ENCODE results near the gene SH3PXD2A.

The SH3PXD2A gene

DNA sequence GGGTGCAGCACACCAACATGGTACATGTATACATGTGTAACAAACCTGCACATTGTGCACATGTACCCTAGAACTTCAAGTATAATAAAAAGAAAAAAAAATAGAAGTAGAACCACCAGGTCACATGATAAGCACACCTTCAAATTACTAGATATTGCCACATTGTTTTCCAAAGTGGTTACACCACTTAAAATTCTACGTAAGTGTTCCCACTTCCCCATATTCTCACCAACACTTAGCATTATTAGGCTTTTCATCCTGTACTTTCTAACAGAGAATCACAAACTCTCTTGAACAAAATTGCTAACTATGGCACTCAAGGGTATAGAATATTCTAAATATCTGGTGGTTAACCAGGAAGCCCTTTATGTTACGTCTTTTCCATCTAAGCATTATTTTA is 22.6 kb downstream of the SH3PXD2A start:
- no peak overlapping the region for H3K4me3 ChIP-seq (ENCODE audit: low read depth, low read length)

DNA sequence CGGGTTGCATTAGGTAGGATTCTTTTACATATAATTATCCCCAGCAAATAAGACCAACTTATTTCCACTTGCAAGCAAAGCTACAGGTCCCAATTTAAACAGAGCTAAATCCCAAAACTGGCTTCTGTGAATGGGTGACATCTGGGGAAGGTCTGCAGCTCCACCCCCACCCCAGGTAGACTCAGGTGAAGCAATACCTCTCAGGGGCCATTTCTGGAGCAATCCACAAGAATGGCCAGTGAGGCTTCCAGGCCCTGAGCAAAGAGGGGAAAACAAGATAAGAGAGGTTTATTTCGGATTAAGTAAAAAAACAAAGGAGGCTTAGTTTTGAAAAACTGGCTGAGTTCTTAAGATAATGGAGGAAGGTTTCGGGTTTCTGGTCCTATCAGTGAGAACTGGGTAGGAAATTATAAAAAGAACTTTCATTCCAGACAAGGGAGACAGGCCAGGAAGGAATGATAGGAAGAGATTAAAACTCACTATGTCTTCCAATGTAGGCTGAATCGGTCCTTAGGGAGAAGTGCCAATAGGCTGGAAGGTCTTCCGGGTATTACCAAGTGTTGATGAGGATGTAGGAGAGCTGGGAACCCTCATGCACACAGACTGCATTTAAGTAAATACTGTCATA is 25.4 kb downstream of the SH3PXD2A start:
- Histone ChIP-seq H3K4me2 (ENCODE audit: low read length) (no peak overlapping the region), H3K27ac (ENCODE audit: low read depth, low read length) (no peak overlapping the region), H3K4me1 (ENCODE audit: control insufficient read depth in 1 of 2, insufficient read depth in 2 of 2, low read length in 2 of 2) (peaks cover 5 to 7% of the 10 kb centered on the region in 2 experiments), H3K9ac (ENCODE audit: low read length) (no peak overlapping the region), H2BK5ac (ENCODE audit: low read depth, low read length, poor library complexity) (no peak overlapping the region), H4K91ac (ENCODE audit: low read depth, low read length) (no peak overlapping the region), H4K12ac (ENCODE audit: low read depth, low read length) (no peak overlapping the region), H3K79me1 (ENCODE audit: low read length) (peaks cover 2% of the 10 kb centered on the region), H3K27me3 (ENCODE audit: insufficient read depth, low read length) (no peaks in the 10 kb centered on the region), H3K36me3 (ENCODE audit: control insufficient read depth in 1 of 2, insufficient read depth in 2 of 2, low read length in 2 of 2) (no peaks in the 10 kb centered on the region), H3K4me3 (ENCODE audit: low read depth, low read length) (no peak overlapping the region), H3K79me2 (ENCODE audit: control insufficient read depth, insufficient read depth, low read length, poor library complexity) (no peaks in the 10 kb centered on the region), H2AFZ (ENCODE audit: insufficient read depth, low read length, poor library complexity) (no peak overlapping the region), H3K18ac (ENCODE audit: low read length) (no peak overlapping the region), H3K4ac (ENCODE audit: low read depth, low read length) (no peak overlapping the region), H2BK12ac (ENCODE audit: low read length) (no peak overlapping the region), H3K9me3 (ENCODE audit: insufficient read depth, low read depth, low read length) (no peaks in the 10 kb centered on the region), H2AK5ac (ENCODE audit: low read length) (no peak overlapping the region), H3K23ac (ENCODE audit: low read length) (no peak overlapping the region), H2BK120ac (ENCODE audit: insufficient read depth, low read length, poor library complexity) (no peak overlapping the region), H3K14ac (ENCODE audit: low read length) (no peak overlapping the region), H4K8ac (ENCODE audit: low read depth, low read length) (no peak overlapping the region)
- no peak for DNase-seq
- WGBS (ENCODE audit: extremely low coverage, insufficient coverage, insufficient read length): no CpG with 5 or more reads among the region's 5 CpGs

More for the DNA sequence above, 22.6 kb downstream of the SH3PXD2A start:
- no peak overlapping the region for H3K27ac ChIP-seq (ENCODE audit: low read depth, low read length)
- no peak overlapping the region for H2AK5ac ChIP-seq (ENCODE audit: low read length)
- H3K4ac ChIP-seq (ENCODE audit: low read depth, low read length): no peak overlapping the region
- DNase-seq: no peak
- H3K4me2 ChIP-seq (ENCODE audit: low read length): no peak overlapping the region
- H3K4me1 ChIP-seq (ENCODE audit: control insufficient read depth in 1 of 2, insufficient read depth in 2 of 2, low read length in 2 of 2): peaks cover 5 to 11% of the 10 kb centered on the region in 2 experiments
- H4K12ac ChIP-seq (ENCODE audit: low read depth, low read length): no peak overlapping the region
- H4K91ac ChIP-seq (ENCODE audit: low read depth, low read length): no peak overlapping the region
- H3K79me1 ChIP-seq (ENCODE audit: low read length): peaks cover 2% of the 10 kb centered on the region
- H3K14ac ChIP-seq (ENCODE audit: low read length): no peak overlapping the region
- no peak overlapping the region for H3K9ac ChIP-seq (ENCODE audit: low read length)
- no peak overlapping the region for H2AFZ ChIP-seq (ENCODE audit: insufficient read depth, low read length, poor library complexity)
- no peak overlapping the region for H3K18ac ChIP-seq (ENCODE audit: low read length)
- no peak overlapping the region for H3K23ac ChIP-seq (ENCODE audit: low read length)
- no peak overlapping the region for H2BK5ac ChIP-seq (ENCODE audit: low read depth, low read length, poor library complexity)
- H3K9me3 ChIP-seq (ENCODE audit: insufficient read depth, low read depth, low read length): no peaks in the 10 kb centered on the region
- no CpG with 5 or more reads among the region's 2 CpGs for WGBS (ENCODE audit: extremely low coverage, insufficient coverage, insufficient read length)
- H3K36me3 ChIP-seq (ENCODE audit: control insufficient read depth in 1 of 2, insufficient read depth in 2 of 2, low read length in 2 of 2): no peaks in the 10 kb centered on the region
- no peak overlapping the region for H4K8ac ChIP-seq (ENCODE audit: low read depth, low read length)
- H2BK120ac ChIP-seq (ENCODE audit: insufficient read depth, low read length, poor library complexity): no peak overlapping the region
- no peak overlapping the region for H2BK12ac ChIP-seq (ENCODE audit: low read length)
- no peaks in the 10 kb centered on the region for H3K27me3 ChIP-seq (ENCODE audit: insufficient read depth, low read length)
- H3K79me2 ChIP-seq (ENCODE audit: control insufficient read depth, insufficient read depth, low read length, poor library complexity): no peaks in the 10 kb centered on the region

DNA sequence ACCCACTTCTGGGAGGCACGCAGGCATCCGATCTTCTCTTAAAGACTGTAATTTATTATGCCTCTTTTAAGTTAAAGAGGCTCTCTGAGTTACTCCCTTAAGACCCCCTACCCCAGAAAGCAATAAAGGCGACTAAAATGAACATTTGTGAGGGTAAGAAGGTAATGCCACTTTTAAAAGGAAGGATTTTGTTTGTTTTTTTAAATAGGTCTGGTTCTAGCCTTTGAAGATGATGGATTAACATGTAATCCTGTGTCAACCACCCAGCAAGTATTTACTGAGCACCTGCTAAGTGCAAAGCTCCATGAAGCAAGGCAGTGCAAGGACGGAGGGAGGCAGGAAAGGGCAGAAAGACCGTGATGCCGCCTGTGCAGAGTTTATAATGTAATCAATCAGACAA is 26.1 kb downstream of the SH3PXD2A start:
- peaks cover 5 to 7% of the 10 kb centered on the region in 2 experiments for H3K4me1 ChIP-seq (ENCODE audit: control insufficient read depth in 1 of 2, insufficient read depth in 2 of 2, low read length in 2 of 2)
- peaks cover 2% of the 10 kb centered on the region for H3K79me1 ChIP-seq (ENCODE audit: low read length)
- H2BK12ac ChIP-seq (ENCODE audit: low read length): no peak overlapping the region
- no peak overlapping the region for H2AFZ ChIP-seq (ENCODE audit: insufficient read depth, low read length, poor library complexity)
- H3K27ac ChIP-seq (ENCODE audit: low read depth, low read length): no peak overlapping the region
- H2AK5ac ChIP-seq (ENCODE audit: low read length): no peak overlapping the region
- H2BK120ac ChIP-seq (ENCODE audit: insufficient read depth, low read length, poor library complexity): no peak overlapping the region
- H3K36me3 ChIP-seq (ENCODE audit: control insufficient read depth in 1 of 2, insufficient read depth in 2 of 2, low read length in 2 of 2): no peaks in the 10 kb centered on the region
- no peak overlapping the region for H3K4me3 ChIP-seq (ENCODE audit: low read depth, low read length)
- H3K9me3 ChIP-seq (ENCODE audit: insufficient read depth, low read depth, low read length): no peaks in the 10 kb centered on the region
- H4K8ac ChIP-seq (ENCODE audit: low read depth, low read length): no peak overlapping the region
- H3K4ac ChIP-seq (ENCODE audit: low read depth, low read length): no peak overlapping the region
- H3K9ac ChIP-seq (ENCODE audit: low read length): no peak overlapping the region
- no peak overlapping the region for H3K18ac ChIP-seq (ENCODE audit: low read length)
- H3K27me3 ChIP-seq (ENCODE audit: insufficient read depth, low read length): no peaks in the 10 kb centered on the region
- no peak overlapping the region for H4K12ac ChIP-seq (ENCODE audit: low read depth, low read length)
- DNase-seq: no peak
- no peak overlapping the region for H3K4me2 ChIP-seq (ENCODE audit: low read length)
- no peaks in the 10 kb centered on the region for H3K79me2 ChIP-seq (ENCODE audit: control insufficient read depth, insufficient read depth, low read length, poor library complexity)
- H2BK5ac ChIP-seq (ENCODE audit: low read depth, low read length, poor library complexity): no peak overlapping the region
- WGBS (ENCODE audit: extremely low coverage, insufficient coverage, insufficient read length): no CpG with 5 or more reads among the region's 6 CpGs
- no peak overlapping the region for H4K91ac ChIP-seq (ENCODE audit: low read depth, low read length)
- H3K14ac ChIP-seq (ENCODE audit: low read length): no peak overlapping the region
- H3K23ac ChIP-seq (ENCODE audit: low read length): no peak overlapping the region

DNA sequence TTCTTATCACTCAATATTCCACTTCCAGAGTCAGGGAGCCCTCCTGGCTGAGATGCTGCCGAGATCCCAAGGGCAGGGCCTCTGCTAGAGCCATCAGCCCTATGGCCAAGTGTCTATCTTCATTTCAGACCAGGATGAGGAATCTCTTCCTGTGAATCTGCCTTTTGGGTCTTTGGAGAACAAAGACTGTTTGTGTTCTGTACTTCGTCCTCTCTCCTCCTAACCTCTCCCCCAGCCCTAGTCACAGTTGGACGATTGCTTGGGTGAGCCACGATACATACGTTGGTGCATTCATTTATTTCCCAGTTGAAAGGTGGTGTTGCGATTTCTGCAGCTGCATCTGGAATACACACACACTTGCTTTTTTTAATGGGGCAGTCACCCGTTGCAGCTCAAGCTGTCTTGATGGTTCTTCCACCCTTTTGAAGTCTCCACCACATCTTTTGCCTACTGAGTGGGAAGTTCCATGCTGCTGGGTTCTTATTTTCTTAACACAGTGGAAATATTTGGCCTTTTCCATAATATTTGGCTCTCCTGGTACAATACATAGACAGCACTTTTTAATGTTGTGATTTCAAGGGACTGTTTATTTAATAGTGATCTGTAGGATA is 26.7 kb downstream of the SH3PXD2A start:
- H2BK12ac ChIP-seq (ENCODE audit: low read length): no peak overlapping the region
- no peaks in the 10 kb centered on the region for H3K79me2 ChIP-seq (ENCODE audit: control insufficient read depth, insufficient read depth, low read length, poor library complexity)
- no peaks in the 10 kb centered on the region for H3K36me3 ChIP-seq (ENCODE audit: control insufficient read depth in 1 of 2, insufficient read depth in 2 of 2, low read length in 2 of 2)
- H4K8ac ChIP-seq (ENCODE audit: low read depth, low read length): no peak overlapping the region
- no peak overlapping the region for H3K23ac ChIP-seq (ENCODE audit: low read length)
- H3K4me2 ChIP-seq (ENCODE audit: low read length): no peak overlapping the region
- H4K12ac ChIP-seq (ENCODE audit: low read depth, low read length): no peak overlapping the region
- no peak overlapping the region for H3K18ac ChIP-seq (ENCODE audit: low read length)
- H3K79me1 ChIP-seq (ENCODE audit: low read length): peaks cover 2% of the 10 kb centered on the region
- no peak overlapping the region for H2AFZ ChIP-seq (ENCODE audit: insufficient read depth, low read length, poor library complexity)
- H4K91ac ChIP-seq (ENCODE audit: low read depth, low read length): no peak overlapping the region
- no CpG with 5 or more reads among the region's 7 CpGs for WGBS (ENCODE audit: extremely low coverage, insufficient coverage, insufficient read length)
- H3K4ac ChIP-seq (ENCODE audit: low read depth, low read length): no peak overlapping the region
- H2BK120ac ChIP-seq (ENCODE audit: insufficient read depth, low read length, poor library complexity): no peak overlapping the region
- H3K14ac ChIP-seq (ENCODE audit: low read length): no peak overlapping the region
- no peaks in the 10 kb centered on the region for H3K27me3 ChIP-seq (ENCODE audit: insufficient read depth, low read length)
- H2AK5ac ChIP-seq (ENCODE audit: low read length): no peak overlapping the region
- peaks cover 2 to 3% of the 10 kb centered on the region in 2 experiments for H3K4me1 ChIP-seq (ENCODE audit: control insufficient read depth in 1 of 2, insufficient read depth in 2 of 2, low read length in 2 of 2)
- H3K27ac ChIP-seq (ENCODE audit: low read depth, low read length): no peak overlapping the region
- H3K4me3 ChIP-seq (ENCODE audit: low read depth, low read length): no peak overlapping the region
- H2BK5ac ChIP-seq (ENCODE audit: low read depth, low read length, poor library complexity): no peak overlapping the region
- H3K9ac ChIP-seq (ENCODE audit: low read length): no peak overlapping the region
- no peaks in the 10 kb centered on the region for H3K9me3 ChIP-seq (ENCODE audit: insufficient read depth, low read depth, low read length)
- no peak for DNase-seq

Data from trophoblast cell (in vitro differentiated cells and primary cell).